ENCODE results near the gene SSU72.
"Not testable (repeated sequence)": the region's sequence is repeated elsewhere in the genome, so short reads cannot be mapped to it uniquely, and the experiment has no call there.

SSU72 gene

GRCh38 chr1:1561801-1562470 is 12.7 kb downstream of the SSU72 start:
- H3K4me3 ChIP-seq (ENCODE audit: low read depth, low read length): no peak overlapping the region

- H3K4me3 ChIP-seq (ENCODE audit: low read depth, low read length): no peak overlapping the region
These were observed 14.5 kb downstream of the SSU72 start for GRCh38 chr1:1560178-1560577.

GRCh38 chr1:1559066-1559465 is 15.6 kb downstream of the SSU72 start:
- no peak overlapping the region for H3K4me3 ChIP-seq (ENCODE audit: low read depth, low read length)

GRCh38 chr1:1558591-1558990 is 16.1 kb downstream of the SSU72 start:
- H3K4me3 ChIP-seq (ENCODE audit: low read depth, low read length): no peak overlapping the region

- H3K4me3 ChIP-seq (ENCODE audit: low read depth, low read length): not testable (repeated sequence)
These were observed 17.0 kb downstream of the SSU72 start for GRCh38 chr1:1557688-1558087.

GRCh38 chr1:1556961-1557360 is 17.7 kb downstream of the SSU72 start:
- not testable (repeated sequence) for H3K4me3 ChIP-seq (ENCODE audit: low read depth, low read length)

- H3K4me3 ChIP-seq (ENCODE audit: low read depth, low read length): no peak overlapping the region
These were observed 18.2 kb downstream of the SSU72 start for GRCh38 chr1:1556505-1556904.

GRCh38 chr1:1554926-1555915 is 19.4 kb downstream of the SSU72 start:
- H3K4me3 ChIP-seq (ENCODE audit: low read depth, low read length): no peak overlapping the region

GRCh38 chr1:1554550-1554925 is 20.1 kb downstream of the SSU72 start:
- no peak overlapping the region for H3K4me3 ChIP-seq (ENCODE audit: low read depth, low read length)

GRCh38 chr1:1553821-1554494 is 20.7 kb downstream of the SSU72 start:
- no peak overlapping the region for H3K4me3 ChIP-seq (ENCODE audit: low read depth, low read length)

- no peak overlapping the region for H3K4me3 ChIP-seq (ENCODE audit: low read depth, low read length)
These were observed 22.4 kb downstream of the SSU72 start for GRCh38 chr1:1552263-1552639.

GRCh38 chr1:1551524-1552262 is 23.0 kb downstream of the SSU72 start:
- no peak overlapping the region for H3K4me3 ChIP-seq (ENCODE audit: low read depth, low read length)

GRCh38 chr1:1550591-1551432 is 23.9 kb downstream of the SSU72 start:
- H3K4me3 ChIP-seq (ENCODE audit: low read depth, low read length): no peak overlapping the region

- H3K4me3 ChIP-seq (ENCODE audit: low read depth, low read length): no peak overlapping the region
These were observed 24.6 kb downstream of the SSU72 start for GRCh38 chr1:1550087-1550486.

- no peak overlapping the region for H3K4me3 ChIP-seq (ENCODE audit: low read depth, low read length)
These were observed 26.1 kb downstream of the SSU72 start for GRCh38 chr1:1548591-1548990.

GRCh38 chr1:1547476-1547875 is 27.2 kb downstream of the SSU72 start:
- no peak overlapping the region for H3K4me3 ChIP-seq (ENCODE audit: low read depth, low read length)

- H3K4me3 ChIP-seq (ENCODE audit: low read depth, low read length): no peak overlapping the region
These were observed 27.7 kb downstream of the SSU72 start for GRCh38 chr1:1547011-1547410.

- no peak overlapping the region for H3K4me3 ChIP-seq (ENCODE audit: low read depth, low read length)
These were observed 28.5 kb downstream of the SSU72 start for GRCh38 chr1:1545946-1546737.

GRCh38 chr1:1544544-1544943 is 30.1 kb downstream of the SSU72 start:
- no peak overlapping the region for H3K4me3 ChIP-seq (ENCODE audit: low read depth, low read length)

All from iPS-11a (cell line).